Mucosa of descending colon (tissue), 3 donors: ENCODE measurements around the gene PTPN22. TPM values are rescaled to one million over a fixed set of nuclear protein-coding genes. Genes with fewer than 3 reads are reported as not detected.

Source experiments
- ATAC-seq: fragments of 200-7000 bp; cut with Tn5 transposase; one replicate; pipeline ENCODE4 v1.9.1; 2020; ENCODE audit warnings: mild to moderate bottlenecking, moderate library complexity
- DNase-seq, 3 donors: peaks; one replicate each; pipeline ENCODE4 v3.0.0-alpha.2; 2020
- H3K36me3 ChIP-seq: fragments of 200-600 bp; one replicate; pipeline ENCODE4 v1.8.0; 2021; ENCODE audit warnings: low read depth, mild to moderate bottlenecking
- H3K4me1 ChIP-seq: fragments of 200-600 bp; one replicate; pipeline ENCODE4 v1.8.0; 2021; ENCODE audit warnings: low read depth, mild to moderate bottlenecking
- H3K4me3 ChIP-seq: fragments of 200-600 bp; one replicate; pipeline ENCODE4 v1.8.0; 2021; ENCODE audit warnings: mild to moderate bottlenecking
- H3K9me3 ChIP-seq: fragments of 200-600 bp; one replicate; pipeline ENCODE4 v1.8.0; 2021; ENCODE audit warnings: mild to moderate bottlenecking
- intact Hi-C, 2 donors: fragments of 100-400 bp; cut with DNase I in 1 of 2; cut with micrococcal nuclease in 1 of 2; formaldehyde crosslinking; loops; one replicate each; pipeline versions ENCODE4 v1.11.0 to v1.11.1; 2022; cut with DNase I, micrococcal nuclease
- total RNA-seq, 3 donors: library from RNA; stranded (reverse); fragmentation: NEBNext Ultra II Directional in 2 of 3; extraction: Animal tissue kit (Norgen Biotek cat#: 25700) in 2 of 3; gene quantifications; one replicate each; pipeline versions ENCODE4 v1.2.1 to v1.2.4, GENCODE V29; 2021 to 2023
- TF ChIP-seq, protein P1 (sequence below): fragments of 200-600 bp; IDR thresholded peaks from one replicate; pipeline ENCODE4 v1.8.0; 2022; ENCODE audit warnings: antibody characterized with exemption, mild to moderate bottlenecking
- donor health status: DM: no; HTN: no; CAD: no; lungs with moderate emphysema.
- donor health status: DM: no; HTN: no; CAD: no.
- donor health status: DM: no; HTN: yes; CAD: no.

The PTPN22 gene
- total RNA-seq, 3 donors from 2014 or later: 4.3 to 8.3 (median 5.2) TPM

DNA sequence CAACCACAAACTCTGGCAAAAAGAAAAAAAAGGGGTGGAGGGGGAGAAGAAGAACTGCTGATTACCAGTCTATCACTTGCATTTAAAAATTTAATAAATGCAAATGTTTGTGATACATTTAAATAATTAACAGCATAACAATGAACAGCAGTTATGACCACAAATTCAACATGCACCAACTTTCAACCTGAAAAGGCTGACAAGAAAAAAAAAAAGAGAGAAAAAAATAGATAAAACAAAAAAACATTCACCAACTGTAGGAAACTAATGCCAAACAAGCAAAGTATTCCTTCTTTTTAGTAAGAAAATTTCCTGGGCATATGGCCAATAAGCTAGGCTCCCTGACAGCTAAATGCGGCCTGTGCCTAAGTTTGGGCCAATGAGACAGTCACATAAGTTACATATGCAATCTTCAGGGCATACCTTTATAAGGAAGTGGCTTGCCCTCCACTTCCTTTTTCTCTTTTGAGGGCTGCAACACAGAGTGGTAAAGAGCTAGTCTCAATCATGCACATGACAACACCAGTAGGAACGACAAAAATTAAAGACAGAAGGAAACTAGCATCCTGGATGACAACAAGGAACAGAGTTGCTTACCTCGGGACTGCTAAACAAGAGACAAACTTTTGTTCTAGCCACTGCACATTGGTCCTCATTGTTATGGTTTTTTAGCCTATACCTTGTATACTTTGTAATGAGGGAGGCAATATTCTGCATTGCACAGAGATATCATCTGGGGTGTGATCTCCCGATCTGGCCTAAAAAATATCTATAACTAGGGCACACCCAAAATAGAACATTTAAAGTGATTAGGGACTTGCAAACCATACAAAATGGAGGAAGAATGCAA lies 88.0 kb downstream of the PTPN22 start:
- peaks cover 43% of the 10 kb centered on the region for H3K4me1 ChIP-seq
- TF ChIP-seq, protein P1, sequence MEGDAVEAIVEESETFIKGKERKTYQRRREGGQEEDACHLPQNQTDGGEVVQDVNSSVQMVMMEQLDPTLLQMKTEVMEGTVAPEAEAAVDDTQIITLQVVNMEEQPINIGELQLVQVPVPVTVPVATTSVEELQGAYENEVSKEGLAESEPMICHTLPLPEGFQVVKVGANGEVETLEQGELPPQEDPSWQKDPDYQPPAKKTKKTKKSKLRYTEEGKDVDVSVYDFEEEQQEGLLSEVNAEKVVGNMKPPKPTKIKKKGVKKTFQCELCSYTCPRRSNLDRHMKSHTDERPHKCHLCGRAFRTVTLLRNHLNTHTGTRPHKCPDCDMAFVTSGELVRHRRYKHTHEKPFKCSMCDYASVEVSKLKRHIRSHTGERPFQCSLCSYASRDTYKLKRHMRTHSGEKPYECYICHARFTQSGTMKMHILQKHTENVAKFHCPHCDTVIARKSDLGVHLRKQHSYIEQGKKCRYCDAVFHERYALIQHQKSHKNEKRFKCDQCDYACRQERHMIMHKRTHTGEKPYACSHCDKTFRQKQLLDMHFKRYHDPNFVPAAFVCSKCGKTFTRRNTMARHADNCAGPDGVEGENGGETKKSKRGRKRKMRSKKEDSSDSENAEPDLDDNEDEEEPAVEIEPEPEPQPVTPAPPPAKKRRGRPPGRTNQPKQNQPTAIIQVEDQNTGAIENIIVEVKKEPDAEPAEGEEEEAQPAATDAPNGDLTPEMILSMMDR: no peak
- ATAC-seq (peak; percentile 94), DNase-seq (peak in 1 of 3 donors; percentile 59)
- intact Hi-C loops: no loop called here
- H3K4me3 ChIP-seq: no peak overlapping the region
- no peaks in the 10 kb centered on the region for H3K36me3 ChIP-seq
- no peaks in the 10 kb centered on the region for H3K9me3 ChIP-seq

DNA sequence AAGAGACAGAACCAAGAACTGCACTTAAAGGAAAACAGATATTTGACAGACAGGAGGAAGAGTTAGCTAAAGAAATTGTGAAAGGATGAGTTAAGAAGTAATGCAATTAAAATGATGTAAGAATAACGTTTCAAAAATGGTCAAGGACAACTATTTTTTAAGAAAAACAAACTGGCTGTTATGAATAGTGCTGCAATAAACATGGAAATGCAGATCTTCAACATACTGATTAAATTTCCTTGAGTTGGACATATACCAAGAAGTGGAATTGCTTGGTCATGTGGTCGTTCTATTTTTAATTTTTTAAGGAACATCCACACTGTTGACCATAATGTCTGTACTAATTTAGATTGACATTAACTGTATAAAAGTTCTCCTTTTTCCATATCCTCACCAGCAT lies 89.1 kb downstream of the PTPN22 start:
- intact Hi-C loops: no loop called here
- H3K9me3 ChIP-seq: no peaks in the 10 kb centered on the region
- peaks cover 43% of the 10 kb centered on the region for H3K4me1 ChIP-seq
- no peak for ATAC-seq
- TF ChIP-seq, protein P1: no peak
- no peak for DNase-seq
- no peaks in the 10 kb centered on the region for H3K36me3 ChIP-seq
- no peak overlapping the region for H3K4me3 ChIP-seq

DNA sequence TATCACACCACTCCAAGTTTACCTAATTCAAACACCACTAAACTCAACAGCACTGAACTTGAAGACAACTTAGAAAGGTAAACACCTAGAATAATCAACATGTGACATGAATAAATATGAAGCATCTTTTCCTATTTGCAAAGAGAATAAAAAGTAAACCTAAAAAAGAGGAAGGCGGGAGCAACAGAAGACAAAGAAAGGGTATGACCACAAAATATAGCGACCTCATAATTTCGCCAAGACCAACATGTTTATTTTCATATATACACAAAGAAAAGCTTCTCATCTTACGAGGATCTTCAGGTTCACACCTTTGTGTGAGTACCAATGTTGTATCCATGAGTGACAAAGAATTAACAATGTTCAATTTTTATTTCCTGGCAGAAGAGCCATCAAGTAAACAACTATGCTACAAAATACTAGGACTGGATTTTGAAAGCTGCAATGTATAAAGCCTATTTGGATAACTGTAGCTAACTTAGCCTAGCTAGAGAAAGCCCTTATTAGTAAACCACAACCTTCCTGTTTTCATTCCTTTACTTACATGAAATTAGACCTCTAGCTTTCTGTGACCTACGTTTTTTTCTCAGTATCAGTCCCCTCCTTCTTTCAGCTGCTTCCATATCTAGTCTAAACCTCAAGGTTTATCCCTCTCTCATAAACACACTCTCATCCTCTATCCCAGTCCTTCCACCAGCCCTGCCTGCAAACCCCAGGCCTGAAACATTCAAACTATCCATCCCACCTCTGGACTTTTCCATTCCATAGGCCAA lies 91.0 kb downstream of the PTPN22 start:
- H3K36me3 ChIP-seq: no peaks in the 10 kb centered on the region
- DNase-seq: no peak
- intact Hi-C loops: no loop called here
- H3K4me3 ChIP-seq: no peak overlapping the region
- TF ChIP-seq, protein P1: no peak
- peaks cover 43% of the 10 kb centered on the region for H3K4me1 ChIP-seq
- no peaks in the 10 kb centered on the region for H3K9me3 ChIP-seq
- ATAC-seq: peak; percentile 21

DNA sequence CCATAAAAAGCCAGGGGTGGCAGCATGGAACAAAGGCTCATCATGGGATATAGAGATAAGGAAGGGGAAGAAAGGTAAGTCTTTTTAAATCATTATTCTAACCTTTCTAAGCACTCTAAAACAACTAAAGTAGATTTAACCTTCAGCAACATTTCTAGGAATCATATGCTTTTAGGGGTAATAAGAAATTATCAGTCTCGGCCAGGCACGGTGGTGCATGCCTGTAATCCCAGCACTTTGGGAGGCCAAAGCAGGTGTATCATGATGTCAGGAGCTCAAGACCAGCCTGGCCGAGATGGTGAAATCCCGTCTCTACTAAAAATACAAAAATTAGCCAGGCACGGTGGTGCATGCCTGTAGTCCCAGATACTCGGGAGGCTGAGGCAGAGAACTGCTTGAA lies 92.0 kb downstream of the PTPN22 start:
- no peaks in the 10 kb centered on the region for H3K9me3 ChIP-seq
- no peak for DNase-seq
- peaks cover 40% of the 10 kb centered on the region for H3K4me1 ChIP-seq
- TF ChIP-seq, protein P1: no peak
- intact Hi-C loops: no loop called here
- no peaks in the 10 kb centered on the region for H3K36me3 ChIP-seq
- H3K4me3 ChIP-seq: no peak overlapping the region
- no peak for ATAC-seq

DNA sequence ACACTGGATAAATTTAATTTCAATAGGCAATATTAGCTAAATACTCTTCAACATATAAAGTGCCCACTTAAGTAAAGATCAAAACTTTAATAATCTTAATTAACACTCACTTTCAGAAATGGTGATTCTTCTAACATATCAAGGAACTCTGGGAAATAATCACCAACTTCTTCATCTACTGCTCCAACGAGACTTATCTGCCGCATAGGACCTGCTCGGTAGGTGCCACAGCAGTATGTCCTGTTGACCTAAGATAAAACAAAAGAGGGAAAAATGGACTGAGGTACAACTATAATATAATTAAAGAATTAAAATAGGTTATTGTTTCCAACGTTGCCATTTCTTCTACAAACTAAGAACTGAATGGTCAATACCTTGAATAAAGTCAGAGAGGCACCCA lies 94.0 kb downstream of the PTPN22 start:
- ATAC-seq (no peak), DNase-seq (no peak)
- Histone ChIP-seq H3K36me3 (no peaks in the 10 kb centered on the region), H3K4me3 (no peak overlapping the region), H3K4me1 (peaks cover 20% of the 10 kb centered on the region), H3K9me3 (no peaks in the 10 kb centered on the region)
- intact Hi-C loops: no loop called here
- TF ChIP-seq, protein P1: no peak
